ENCODE results near the gene BTAF1.

The BTAF1 gene

DNA sequence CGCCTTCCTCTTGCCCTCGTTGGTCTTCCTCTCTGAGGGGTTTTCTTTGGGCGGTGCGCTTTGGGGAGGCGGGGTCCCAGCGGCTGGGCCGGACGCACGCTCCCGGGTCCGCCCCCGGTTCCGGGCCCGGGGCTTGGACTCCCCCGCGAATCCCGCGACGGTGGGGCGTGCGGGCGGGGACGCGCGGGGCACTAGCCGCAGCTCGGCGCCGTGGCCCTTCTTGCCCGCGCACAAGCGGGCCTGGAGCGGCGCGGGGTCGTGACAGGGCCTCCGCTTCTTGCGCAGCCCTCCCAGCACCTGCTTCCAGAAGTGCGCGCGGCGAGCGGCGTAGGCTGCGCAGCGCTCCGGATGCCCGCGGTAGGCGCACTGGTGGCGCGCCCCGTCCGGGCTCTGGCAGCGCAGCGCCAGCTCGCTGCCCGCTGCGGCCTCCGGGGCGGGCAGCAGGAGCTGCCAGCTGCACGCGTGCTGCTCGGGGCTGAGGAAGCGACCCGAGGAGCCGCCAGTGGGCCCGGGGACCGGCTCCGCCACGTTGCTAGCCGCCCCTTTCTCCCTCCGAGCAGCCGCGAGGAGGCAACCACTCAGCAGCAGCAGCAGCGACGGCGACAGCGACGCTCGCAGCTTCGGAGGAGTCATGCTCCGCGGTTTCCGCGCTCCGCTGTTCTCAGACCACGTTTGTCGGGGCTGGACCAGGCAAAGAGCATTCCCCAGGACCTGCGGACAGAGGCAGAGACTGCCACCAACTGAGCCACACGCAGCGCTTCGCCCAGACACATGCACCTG lies 15.0 kb upstream of the BTAF1 start:
- DNase-seq, result peak; percentile 63

DNA sequence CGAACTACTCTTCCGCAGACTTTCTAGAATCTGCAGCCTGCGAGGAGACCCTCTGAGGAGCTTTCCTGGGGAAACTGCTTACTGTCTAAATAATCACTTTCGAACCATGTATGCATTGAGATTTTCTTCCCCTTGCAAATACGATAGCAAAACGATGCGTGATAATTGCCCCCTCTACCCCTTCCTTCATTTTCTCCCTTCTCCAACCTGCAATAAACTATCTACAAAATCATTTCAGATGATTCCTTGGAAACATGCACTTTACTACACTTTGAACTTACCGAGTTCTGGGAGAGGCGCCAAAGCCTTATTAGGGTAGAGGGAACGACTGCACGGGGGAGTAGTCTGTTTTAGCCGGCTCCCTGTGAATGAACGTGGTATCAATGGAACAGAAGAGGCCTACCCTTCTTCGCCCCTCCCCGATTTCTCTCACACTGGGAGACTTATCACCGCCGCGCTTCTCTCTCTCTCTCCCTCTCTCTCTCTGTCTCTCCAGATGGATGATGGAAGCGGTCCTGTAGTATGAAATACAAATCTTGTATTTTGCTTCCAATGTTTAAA lies 14.4 kb upstream of the BTAF1 start, which contains the start of gene FGFBP3:
Gene FGFBP3 (minus strand): TSS at position 370 of the 561 bp plus-strand sequence. CDS start 517 bp downstream, outside the sequence.
- DNase-seq, result peak; percentile 12

GRCh38 chr10:91910467-91910866 lies 13.1 kb upstream of the BTAF1 start:
- no peak for DNase-seq

GRCh38 chr10:91919651-91920050 lies 3.9 kb upstream of the BTAF1 start:
- DNase-seq, result no peak

DNA sequence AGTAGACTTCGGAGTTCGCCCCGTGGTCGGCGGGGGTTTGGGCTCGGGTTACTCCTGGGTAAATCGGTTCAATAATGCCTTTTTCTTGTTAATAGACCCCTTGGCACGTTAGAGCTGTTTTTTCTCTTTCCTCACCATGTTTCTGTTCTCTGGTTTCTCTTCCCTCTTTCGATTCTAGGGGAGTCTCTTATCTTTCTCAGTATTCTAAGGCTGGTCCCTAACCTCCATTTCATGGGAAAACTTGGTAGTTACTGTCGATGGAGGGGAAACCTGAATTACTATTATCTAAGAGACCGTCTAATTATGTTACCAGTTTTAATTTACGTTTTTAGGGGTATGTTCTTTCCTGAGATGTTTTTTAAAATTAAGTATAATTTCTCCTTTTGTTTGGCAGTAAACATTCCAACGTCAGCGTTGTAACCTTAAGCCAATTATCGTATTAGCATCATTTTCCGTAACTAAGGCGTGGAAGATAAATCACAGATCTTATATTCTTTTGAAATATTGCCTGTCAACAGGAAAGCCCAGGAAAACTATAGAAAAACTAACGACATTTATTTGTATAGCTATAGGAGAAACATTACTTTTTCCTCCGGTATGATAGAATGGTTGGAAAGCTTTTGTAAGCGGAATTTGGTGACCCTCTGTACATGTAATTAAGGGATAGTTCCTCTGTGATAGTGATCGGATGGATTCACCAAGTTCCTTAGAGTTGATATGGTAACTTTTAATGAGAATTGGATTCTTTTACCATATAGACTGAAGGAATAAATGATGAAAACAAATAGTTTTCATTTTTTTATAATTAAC lies 847 bp downstream of the BTAF1 start:
- no peak for DNase-seq

- DNase-seq, result no peak
These were observed 1.4 kb downstream of the BTAF1 start for GRCh38 chr10:91925022-91925320.

DNA sequence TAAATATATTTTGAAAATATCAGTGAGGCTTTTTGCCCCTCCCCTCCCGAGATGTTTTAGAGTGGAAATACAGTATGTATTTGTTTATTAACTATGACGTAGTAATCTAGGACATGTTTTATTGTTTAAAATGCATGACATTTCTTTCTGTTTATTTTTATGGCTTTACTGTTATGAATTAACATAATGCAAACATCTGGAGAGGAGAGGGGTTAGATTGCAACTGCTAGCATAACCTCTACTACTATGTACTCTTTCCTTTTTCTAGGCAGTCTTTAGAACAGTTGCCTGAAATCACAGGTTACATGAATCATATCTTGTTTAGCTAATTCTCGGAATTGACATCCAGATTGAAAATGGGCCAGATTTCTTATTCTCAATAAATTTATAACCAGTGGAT lies 7.4 kb downstream of the BTAF1 start:
- DNase-seq, result no peak

DNA sequence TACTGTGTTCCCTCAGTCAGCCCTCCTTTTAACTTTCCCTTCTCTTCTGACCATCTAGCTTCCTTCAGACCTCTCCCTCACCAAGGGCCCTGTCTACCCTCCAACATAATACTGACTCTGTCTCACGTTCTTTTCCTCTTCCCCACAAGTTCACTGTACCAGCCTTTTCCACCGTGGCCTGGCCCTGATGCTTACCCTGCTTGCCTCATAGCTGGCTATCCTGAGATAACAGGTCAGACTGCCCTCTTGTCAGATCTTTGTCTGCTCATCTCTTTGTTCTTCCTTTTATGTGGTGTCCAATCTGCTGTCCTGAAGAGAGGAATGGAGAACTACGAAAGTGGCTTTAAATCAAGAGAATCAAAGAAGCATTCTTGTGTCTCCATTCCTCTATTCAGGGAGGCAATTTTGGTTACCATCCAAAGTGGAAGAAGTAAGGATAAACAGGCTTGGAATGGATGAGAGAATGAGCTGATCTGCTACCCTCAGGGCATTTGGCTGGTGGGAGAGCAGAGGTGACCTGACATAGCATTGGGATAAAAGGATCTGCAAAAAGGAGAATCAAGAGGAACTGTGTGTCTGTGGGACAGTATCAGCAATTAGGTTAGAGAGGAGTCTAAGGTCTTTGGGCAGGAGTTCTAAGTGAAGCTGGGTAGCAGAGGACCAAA lies 8.1 kb downstream of the BTAF1 start:
- DNase-seq, result no peak

DNA sequence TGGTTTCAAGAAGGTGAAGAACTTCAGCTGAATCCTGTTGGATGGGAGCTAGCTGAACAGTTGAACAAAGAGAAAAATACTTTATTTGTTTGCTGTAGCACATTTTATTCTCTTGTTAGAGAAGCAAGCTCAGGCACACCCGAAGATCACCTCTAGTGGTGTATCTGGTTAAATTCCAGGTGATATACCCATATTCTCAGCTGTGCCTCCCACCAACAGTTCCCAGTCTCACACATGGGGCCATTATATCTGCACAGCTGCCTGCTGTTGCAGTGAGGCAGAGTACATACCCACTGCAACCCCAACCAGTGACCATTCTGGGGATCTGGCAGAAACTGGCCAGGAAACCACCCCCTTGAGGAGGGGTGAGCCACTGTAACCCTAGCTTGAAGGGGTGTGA lies 9.2 kb downstream of the BTAF1 start:
- DNase-seq, result no peak

GRCh38 chr10:91935886-91936285 lies 12.3 kb downstream of the BTAF1 start:
- DNase-seq, result no peak

- no peak for DNase-seq
These were observed 16.1 kb downstream of the BTAF1 start for GRCh38 chr10:91939653-91940052.

- DNase-seq, result no peak
These were observed 17.9 kb downstream of the BTAF1 start for GRCh38 chr10:91941426-91941825.

DNA sequence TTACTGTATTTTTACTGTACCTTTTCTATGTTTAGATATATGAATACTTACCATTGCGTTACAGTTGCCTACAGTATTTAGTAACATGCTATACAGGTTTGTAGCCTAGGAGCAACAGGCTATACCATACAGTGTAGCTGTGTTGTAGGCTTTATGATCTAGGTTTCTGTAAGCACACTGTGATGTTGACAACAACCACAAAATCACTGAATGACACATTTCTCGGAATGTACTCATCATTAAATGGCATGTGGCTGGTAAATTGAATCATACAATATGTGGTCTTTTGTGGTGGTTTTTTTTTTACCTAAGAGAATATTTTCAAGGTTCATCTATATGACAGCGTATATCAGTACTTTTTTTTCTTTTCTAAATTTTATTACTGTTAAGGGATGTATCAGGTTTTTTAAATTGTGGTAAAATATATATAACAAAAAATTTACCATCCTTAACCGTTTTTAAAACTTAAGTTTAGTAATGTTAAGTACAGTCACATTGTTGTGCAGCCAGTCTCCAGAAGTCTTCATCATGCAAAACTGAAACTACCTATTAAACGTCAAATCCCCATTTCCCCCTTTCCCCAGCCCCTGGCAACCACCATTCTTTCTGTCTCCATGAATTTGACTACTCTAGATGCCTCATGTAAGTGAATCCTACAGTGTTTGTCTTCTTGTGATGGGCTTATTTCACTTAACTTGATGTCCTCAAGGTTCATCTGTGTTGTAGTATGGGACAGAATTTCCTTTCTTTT lies 21.5 kb downstream of the BTAF1 start:
- no peak for DNase-seq

- no peak for DNase-seq
These were observed 30.1 kb downstream of the BTAF1 start for GRCh38 chr10:91953600-91954160.

DNA sequence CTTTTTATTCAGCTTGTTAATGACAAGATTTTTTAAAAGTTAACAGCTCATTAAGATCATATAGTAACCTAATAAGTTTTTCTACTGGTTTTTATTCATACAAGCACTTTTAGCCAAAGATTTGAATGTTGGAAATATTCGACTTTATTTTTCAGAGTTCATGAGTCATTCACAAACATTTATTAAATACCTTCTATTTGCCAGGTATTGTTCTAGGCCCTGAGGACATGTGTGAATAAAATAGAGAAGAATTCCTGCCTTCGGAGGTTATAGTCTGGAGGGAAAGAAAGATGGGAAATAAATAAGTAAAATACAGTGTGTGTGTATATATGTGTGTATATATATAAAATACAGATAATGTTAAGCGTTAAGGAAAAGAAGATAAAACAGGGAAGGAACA lies 31.5 kb downstream of the BTAF1 start:
- DNase-seq, result no peak

GRCh38 chr10:91957091-91957490 lies 33.5 kb downstream of the BTAF1 start:
- DNase-seq, result no peak

GRCh38 chr10:91969297-91969696 lies 45.7 kb downstream of the BTAF1 start:
- DNase-seq, result no peak

DNA sequence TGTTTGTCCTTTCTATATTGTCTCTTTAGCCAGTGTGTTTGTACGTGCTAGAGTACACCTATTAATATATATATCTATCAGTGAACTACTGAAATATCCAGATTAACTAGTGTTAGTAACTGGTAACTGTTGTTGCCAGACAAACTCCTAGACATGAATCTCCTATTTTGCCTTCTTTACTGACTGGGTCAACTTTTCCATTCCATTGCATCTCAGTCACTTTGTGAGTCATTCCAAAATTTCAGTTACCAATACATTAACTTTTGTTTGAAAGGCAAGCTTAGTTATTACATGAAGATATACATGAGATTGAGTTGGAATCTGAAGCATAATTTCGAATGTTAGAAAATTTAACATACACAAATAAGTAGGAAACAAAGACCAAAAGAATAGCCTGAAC lies 51.4 kb downstream of the BTAF1 start:
- no peak for DNase-seq

DNA sequence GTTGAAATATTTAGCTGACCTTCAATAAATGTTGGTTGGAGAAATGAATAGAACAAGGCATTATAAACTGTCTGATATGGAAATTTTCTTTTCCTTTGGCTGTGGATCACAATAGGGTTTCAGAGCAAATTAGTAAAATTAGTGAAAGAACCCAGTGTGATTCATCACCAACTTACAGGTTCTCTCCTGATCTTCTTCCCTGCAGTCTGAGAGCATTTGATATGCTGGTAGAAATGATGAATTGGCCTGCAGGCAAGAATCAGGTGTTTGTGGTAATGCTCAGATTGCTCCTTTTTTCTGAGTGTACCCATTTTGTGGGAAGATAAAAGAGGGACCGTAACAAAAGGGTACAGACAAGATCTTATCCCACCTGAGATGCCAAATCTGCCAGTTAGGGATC lies 51.9 kb downstream of the BTAF1 start:
- DNase-seq, result no peak

GRCh38 chr10:91976317-91977051 lies 52.9 kb downstream of the BTAF1 start:
- DNase-seq, result no peak

- no peak for DNase-seq
These were observed 53.9 kb downstream of the BTAF1 start for GRCh38 chr10:91977491-91977890.

- no peak for DNase-seq
These were observed 55.0 kb downstream of the BTAF1 start for GRCh38 chr10:91978585-91978984.
